ENCODE measurements around the gene C3AR1.
"Not testable (repeated sequence)": the region's sequence is repeated elsewhere in the genome, so short reads cannot be mapped to it uniquely, and the experiment has no call there.

The C3AR1 gene

GRCh38 chr12:8026291-8026900 is 39.8 kb downstream of the C3AR1 start:
- DNase-seq = peak; percentile 98

GRCh38 chr12:8018666-8019581 is 47.2 kb downstream of the C3AR1 start:
- no peak for DNase-seq

- not testable (repeated sequence) for DNase-seq
Observed at GRCh38 chr12:8018213-8018612, 47.9 kb downstream of the C3AR1 start.

DNA sequence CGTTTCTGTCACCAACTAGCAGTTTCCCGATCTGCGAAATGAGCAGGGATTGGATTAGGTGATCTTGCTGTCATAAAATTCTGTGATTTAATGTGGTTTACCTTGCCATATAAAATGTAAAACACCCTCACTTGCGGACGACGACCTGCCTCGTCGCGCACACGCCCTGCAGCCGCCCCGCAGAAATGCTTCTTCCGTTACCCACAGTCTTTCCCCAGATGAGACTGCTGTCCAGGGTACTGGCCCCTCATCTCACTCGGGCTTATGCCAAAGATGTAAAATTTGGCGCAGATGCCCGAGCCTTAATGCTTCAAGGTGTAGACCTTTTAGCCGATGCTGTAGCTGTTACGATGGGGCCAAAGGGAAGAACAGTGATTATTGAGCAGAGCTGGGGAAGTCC is 51.3 kb downstream of the C3AR1 start:
- no peak for DNase-seq

- no peak for DNase-seq
Observed at GRCh38 chr12:8012651-8013309, 53.4 kb downstream of the C3AR1 start.

DNA sequence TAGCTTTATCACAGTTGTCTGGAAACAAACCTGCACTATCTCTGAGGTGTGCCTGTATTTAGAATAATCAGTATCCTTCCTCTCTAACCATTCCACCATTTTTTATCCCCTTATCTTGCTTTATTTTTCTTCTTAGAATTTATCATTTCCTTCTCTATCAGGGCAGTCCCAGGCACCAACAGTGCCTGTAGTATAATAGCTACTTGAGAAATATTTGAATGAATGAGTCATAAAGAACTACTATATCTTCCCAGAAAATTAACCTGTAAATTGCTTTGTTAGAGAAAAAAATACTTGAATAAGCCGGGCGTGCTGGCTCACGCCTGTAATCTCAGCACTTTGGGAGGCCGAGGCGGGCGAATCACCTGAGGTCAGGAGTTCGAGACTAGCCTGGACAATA is 54.8 kb downstream of the C3AR1 start:
- no peak for DNase-seq

Data from stimulated activated CD4-positive, alpha-beta T cell treated with anti-CD3 and anti-CD28 coated beads, Interleukin-1b, Interleukin-23, amount 100 ng/mL, for 48 hours (primary cell).